ENCODE measurements around the gene MAN1C1. TPM values are rescaled to one million over a fixed set of nuclear protein-coding genes. Genes with fewer than 3 reads are reported as not detected.

Gene MAN1C1
- total RNA-seq, 2 experiments from 2014 or later = 22.3 to 24.1 TPM

DNA sequence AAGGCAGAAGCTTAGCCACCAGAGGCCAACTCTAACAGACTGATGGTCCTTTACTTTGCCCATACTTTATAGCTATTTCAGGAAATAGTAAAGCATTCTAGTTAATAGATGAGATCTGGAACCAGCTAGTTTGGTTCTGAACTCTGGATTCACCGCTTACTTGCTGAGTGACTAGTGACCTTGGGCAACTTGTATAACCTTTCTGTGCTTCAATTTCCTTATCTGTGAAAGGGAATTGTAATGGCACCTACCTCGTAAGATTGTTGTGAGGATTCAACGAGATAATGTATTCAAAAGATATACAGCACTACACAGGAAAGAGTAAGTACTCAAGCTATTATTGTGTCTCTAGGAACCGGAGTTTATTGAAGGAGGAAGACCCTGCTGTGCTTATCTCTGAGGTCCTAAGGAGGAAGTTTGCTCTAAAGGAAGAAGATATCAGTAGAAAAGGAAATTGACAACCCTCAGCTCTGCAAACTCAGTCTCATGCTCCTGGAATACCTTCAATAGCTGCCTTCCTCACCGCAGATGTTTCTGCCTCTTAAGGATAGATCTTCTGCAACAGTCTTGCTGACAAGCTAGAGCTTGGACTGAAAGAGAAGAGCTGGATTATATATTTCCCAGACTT, 215.1 kb downstream of the MAN1C1 start:
- Mint-ChIP-seq H3K4me3 (no peak overlapping the region), H3K27ac (no peak overlapping the region), H3K27me3 (no peaks in the 10 kb centered on the region), H3K9me3 (no peaks in the 10 kb centered on the region), H3K4me1 (no peaks in the 10 kb centered on the region), H3K36me3 (ENCODE audit: low read depth) (peaks cover 64% of the 10 kb centered on the region)
- ChIA-PET CTCF (no interaction called here), POLR2A (interaction anchor here (0.6 to 1.3 kb wide), 3 partner anchors 10 to 88 kb away, joined by 3 to 7 read pairs (median 3); partner anchors contain the start of gene PAQR7)
- DNase-seq = no peak

GRCh38 chr1:25832336-25833037, 215.9 kb downstream of the MAN1C1 start:
- Mint-ChIP-seq H3K27me3 (no peaks in the 10 kb centered on the region), H3K4me1 (no peaks in the 10 kb centered on the region), H3K27ac (no peak overlapping the region), H3K9me3 (no peaks in the 10 kb centered on the region), H3K36me3 (ENCODE audit: low read depth) (peaks cover 61% of the 10 kb centered on the region), H3K4me3 (no peak overlapping the region)
- no peak for DNase-seq
- ChIA-PET CTCF (no interaction called here), POLR2A (interaction anchor here (1.1 kb wide), 1 partner anchor 42 kb away, joined by 3 read pairs; the partner anchor contains the start of gene PAQR7)

DNA sequence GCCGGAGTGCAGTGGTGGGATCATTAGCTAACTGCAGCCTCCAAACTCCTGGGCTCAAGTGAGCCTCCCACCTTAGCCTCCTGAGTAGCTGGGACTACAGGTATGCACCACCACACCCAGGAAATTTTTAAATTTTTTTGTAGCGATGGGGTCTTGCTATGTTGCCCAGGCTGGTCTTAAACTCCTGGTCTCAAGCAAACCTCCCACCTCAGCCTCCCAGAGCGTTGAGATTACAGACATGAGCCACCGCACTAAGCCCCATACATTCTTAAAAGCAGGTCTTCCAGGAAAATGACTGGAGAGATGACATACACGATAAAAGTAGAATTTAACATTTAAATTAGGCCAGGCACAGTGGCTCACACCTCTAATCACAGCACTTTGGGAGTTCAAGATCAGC, 216.6 kb downstream of the MAN1C1 start:
- H3K4me3 Mint-ChIP-seq = no peak overlapping the region
- no peaks in the 10 kb centered on the region for H3K9me3 Mint-ChIP-seq
- H3K4me1 Mint-ChIP-seq = no peaks in the 10 kb centered on the region
- H3K27ac Mint-ChIP-seq = no peak overlapping the region
- no peak for DNase-seq
- no peaks in the 10 kb centered on the region for H3K27me3 Mint-ChIP-seq
- ChIA-PET CTCF (interaction anchor here (0.7 kb wide), 1 partner anchor 443 kb away, joined by 3 read pairs; no protein-coding TSS in a partner anchor), POLR2A (no interaction called here)
- H3K36me3 Mint-ChIP-seq (ENCODE audit: low read depth) = peaks cover 57% of the 10 kb centered on the region

Other genes starting within 250 kb of the MAN1C1 start
- under 1 TPM in 1 of 2 experiments, not detected in 1; 0.50 TPM for gene RHCE, start 196.0 kb upstream of the MAN1C1 start, total RNA-seq
- 10 to 100 TPM; 15.8 to 16.3 TPM for gene MACO1, start 185.9 kb upstream of the MAN1C1 start, total RNA-seq
- 10 to 100 TPM; 26.4 to 27.7 TPM for gene LDLRAP1, start 73.2 kb upstream of the MAN1C1 start, total RNA-seq
- gene SELENON, start 183.4 kb downstream of the MAN1C1 start, total RNA-seq = 1 to 10 TPM; 5.9 to 6.0 TPM
- 10 to 100 TPM; 36.6 to 37.7 TPM for gene MTFR1L, start 203.2 kb downstream of the MAN1C1 start, total RNA-seq
- 1 to 10 TPM; 5.2 to 5.4 TPM for gene AUNIP, start 242.7 kb downstream of the MAN1C1 start, total RNA-seq

Measured in activated CD4-positive, alpha-beta memory T cell treated with anti-CD3 and anti-CD28 coated beads, Interleukin-2, amount 10 ng/mL, durations not matched to agents 7 days and 5 days (primary cell).